Fibroblast of skin of left quadriceps (primary cell): Measurements from ENCODE around the gene ARL15.

Experiments used
- DNase-seq, 2 experiments: peaks; one replicate each; pipeline ENCODE4 v3.0.0-alpha.2; 2013; ENCODE audit warnings: low read depth in 2 of 2

Gene ARL15

GRCh38 chr5:53937467-53937866 is 372.9 kb downstream of the ARL15 start:
- DNase-seq: no peak

- peak; percentile 65 to 75 for DNase-seq
Observed at GRCh38 chr5:53936481-53937352, 373.7 kb downstream of the ARL15 start.

- peak; percentile 63 for DNase-seq
Observed at GRCh38 chr5:53934151-53934820, 376.1 kb downstream of the ARL15 start.

DNA sequence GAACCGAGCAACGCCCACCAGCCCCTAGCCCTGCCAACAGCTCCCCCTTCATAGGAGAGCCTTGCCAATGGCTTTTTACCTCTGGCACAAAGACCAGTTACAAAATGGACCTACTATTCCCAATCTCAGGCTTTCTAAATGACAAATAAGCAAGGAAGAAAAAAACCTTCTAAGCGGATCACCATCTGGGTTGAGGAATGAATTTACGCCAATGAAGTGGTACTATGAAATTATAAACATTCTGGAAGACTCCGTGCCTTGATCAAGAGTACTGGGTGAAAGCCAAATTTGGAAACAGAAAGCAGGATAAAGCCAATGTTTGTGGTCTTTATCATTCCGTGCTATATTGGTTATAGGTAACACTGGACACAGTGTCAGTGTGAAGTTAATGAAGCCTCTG is 378.0 kb downstream of the ARL15 start:
- DNase-seq: no peak

GRCh38 chr5:53930457-53930856 is 379.9 kb downstream of the ARL15 start:
- peak; percentile 41 to 49 for DNase-seq

- no peak for DNase-seq
Observed at GRCh38 chr5:53929570-53929969, 380.8 kb downstream of the ARL15 start.

- no peak for DNase-seq
Observed at GRCh38 chr5:53929152-53929551, 381.2 kb downstream of the ARL15 start.

GRCh38 chr5:53928641-53929040 is 381.7 kb downstream of the ARL15 start:
- DNase-seq: no peak

DNA sequence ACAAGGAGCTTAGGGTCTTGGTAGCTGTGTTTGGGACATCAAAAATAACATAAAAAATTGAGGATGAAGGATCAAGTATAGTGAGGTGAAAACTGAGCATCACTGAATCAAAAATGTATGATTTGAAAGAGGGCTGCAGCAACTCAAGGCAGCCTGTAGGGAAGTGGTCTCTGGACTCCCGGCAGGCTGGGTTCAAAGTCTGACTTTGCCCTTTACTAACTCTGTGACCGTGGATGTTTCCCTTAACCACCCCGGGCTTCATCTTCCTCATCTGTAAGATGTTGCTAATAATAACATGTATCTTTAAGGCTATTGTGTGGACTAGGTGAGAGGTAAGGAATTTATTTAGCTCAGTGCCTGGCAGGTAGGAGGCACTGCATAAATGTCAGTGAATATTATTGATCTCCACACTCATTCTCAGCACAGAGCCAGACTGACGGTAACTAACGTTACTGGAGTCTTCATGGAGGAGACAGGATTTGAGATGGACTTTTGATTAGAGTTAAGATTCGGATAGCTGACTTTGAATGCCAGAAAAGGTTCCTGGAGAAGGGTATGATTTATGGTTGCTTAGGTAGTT is 382.6 kb downstream of the ARL15 start:
- DNase-seq: no peak

DNA sequence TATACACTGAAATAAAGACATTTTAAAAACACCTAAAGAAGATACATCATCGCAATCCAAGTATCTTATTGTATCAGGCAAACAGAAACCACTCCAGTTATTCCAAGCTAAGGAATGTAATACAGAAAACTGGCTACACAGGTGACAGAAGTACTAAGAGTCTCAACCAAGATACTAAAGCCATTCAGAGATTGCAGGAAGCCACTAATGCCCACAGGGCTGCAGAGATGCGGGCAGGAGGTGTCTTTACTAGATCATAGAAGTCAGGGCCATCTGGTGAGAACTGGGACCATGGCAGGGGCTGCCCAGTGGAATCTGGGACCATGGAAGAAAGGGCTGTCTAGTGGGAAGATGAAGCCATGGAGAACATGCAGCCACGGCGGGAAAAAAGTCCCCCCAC is 384.3 kb downstream of the ARL15 start:
- no peak for DNase-seq

DNA sequence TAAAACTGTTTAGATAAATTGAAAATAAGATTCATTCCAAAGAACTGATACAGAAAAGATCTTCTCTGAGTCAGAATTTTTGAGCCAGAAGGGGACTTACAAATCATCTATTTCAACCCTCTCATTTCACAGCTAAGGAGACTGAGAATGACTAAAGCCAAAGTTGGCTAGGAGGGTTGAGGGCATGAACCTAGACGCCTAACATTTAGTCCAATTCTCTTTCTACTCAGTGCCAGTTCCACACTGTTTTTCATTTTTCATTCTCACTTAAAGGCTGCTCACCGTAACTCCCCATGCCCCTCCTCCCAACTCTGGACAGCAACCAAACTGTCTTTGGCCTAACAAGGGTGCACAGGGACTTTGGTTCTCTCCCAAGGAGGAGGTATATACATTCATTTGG is 386.0 kb downstream of the ARL15 start:
- DNase-seq: no peak

DNA sequence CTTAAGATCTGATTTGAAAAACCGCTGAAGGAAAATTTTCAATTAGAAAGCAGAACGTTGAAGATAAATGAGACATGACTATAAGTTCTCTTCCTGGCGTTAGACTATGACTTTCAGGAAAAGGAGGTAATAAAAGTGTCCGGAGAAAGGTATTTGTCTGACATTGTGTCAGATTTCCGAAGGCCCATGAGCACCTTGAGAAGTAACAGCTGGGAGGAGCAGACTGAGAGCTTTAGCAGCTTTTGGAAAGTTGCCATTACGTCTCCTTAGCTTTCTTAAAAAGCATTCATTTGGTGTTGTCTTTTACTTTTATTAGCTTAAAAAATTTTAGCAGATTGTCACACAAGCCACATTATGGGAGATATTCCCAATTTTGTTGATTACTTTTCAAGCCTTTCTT is 386.4 kb downstream of the ARL15 start:
- no peak for DNase-seq

DNA sequence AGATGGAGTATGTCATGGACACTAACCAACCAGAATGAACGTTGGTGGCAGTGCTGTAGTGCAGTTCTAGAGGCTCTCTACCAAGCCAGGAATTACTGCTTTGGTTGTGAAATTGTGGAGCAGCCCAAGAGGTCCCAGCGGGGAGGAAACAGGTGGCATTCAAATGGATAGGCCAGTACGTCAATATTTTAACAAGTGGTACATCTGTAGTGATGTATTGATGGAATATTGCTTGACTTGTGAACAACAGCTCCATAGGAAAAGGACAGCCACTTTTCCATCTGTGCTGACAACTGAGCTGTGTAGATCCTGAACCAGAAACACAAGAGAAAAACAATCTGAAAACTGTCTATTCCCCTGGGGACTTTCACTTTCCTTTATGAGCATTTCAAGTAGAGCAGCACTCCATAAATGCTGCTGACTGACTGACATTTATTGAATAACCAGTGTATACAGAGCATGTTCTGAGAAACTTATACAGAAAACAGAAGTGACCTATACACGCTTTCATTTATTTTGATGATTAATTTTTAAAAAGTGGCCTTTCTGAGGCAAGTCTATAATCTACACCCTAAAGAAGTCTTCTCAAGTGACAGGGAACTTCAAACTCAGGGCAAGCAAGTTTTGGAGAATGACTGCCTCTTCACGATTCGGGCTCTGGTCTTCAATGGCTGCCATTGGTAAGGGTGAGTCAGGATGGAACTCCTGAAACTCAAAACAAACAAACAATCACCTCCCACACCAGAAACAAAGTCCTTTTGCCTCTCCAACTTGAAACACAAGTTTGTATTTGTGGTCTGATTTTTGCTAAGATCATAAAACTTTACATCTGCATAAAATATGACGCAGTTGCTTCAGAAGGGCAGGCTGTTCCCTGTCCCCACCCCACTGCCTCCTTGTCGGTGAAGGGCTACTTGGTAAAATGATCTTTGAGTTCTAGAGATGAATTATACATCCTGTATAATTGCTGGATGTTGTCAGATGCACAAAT is 387.6 kb downstream of the ARL15 start:
- DNase-seq: no peak

- DNase-seq: no peak
Observed at GRCh38 chr5:53917826-53918225, 392.5 kb downstream of the ARL15 start.

DNA sequence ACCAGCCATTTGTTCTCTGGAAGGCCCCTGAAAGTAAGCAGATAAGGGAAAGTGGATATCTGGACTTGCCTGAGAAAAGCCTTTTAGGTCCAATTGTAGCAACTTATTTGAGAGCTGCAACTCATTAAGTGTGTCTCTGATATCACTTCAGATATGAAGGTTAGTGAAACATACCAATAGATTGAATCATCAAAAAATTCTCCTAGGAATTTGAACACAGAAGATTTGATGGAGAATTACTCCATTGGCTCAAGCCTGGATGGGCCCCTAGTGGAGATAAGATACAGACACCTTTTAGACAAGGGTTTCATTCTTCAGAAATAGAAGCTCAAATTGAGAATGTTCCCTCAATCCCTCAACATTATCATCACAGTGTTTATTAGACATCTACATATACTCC is 393.3 kb downstream of the ARL15 start:
- DNase-seq: peak; percentile 66 to 67

GRCh38 chr5:53915120-53915519 is 395.3 kb downstream of the ARL15 start:
- no peak for DNase-seq

- no peak for DNase-seq
Observed at GRCh38 chr5:53913941-53914340, 396.4 kb downstream of the ARL15 start.

DNA sequence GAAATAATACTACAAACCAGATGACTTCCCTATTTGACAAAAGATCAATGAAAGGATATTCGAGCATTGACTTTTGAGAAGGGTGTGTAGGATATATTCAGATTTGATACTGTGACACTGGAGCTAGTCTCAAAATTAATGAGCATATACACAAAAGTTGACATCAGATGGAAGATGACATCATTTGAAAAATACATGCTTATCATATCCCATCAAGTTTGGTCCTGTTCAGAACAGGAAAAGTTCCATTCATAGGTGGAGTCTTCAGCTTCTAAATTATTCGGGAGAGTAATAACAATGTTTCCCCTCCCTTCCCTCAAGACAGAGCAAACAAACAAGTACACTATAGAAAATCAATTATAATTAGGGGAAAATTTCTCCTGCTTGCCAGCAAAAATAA is 401.6 kb downstream of the ARL15 start:
- no peak for DNase-seq

DNA sequence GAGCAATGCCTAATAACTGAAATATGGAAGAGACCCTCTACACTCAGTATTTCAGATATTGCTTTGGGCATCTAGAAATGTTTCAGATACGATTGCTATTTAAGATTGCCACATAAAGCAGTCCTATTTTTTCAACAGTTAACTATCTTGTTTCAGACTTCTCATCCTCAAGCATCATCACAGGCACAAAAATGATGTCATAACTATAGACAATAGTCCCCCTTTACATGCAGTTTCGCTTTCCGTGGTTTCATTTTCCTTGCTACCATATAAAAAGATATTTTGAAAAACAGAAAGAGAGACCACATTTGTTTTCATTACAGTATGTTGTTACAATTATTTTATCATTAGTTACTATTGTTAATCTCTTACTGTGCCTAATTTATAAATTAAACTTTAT is 402.5 kb downstream of the ARL15 start:
- no peak for DNase-seq

DNA sequence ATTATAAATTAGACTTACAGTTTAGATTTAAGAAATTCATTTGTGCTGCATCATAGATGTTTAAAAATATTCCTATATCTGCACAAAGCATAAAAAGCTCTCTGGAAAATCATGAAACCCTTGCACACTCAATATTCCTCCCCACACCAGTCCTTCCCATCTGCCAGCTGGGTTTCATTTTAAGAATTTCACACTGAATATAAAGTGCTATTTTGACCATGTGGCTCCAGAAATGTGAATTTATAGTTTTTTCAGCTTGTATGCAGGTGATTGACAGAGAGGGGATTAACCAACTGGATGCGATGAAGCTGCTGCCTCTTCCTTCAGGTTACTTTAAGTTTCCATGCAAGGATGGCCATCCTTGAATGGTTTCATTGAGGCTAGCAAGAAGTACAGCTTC is 403.6 kb downstream of the ARL15 start:
- no peak for DNase-seq

- no peak for DNase-seq
Observed at GRCh38 chr5:53902296-53902907, 408.0 kb downstream of the ARL15 start.
